ENCODE results near the gene CAMK4.

The CAMK4 gene

GRCh38 chr5:111383288-111383970, 159.2 kb downstream of the CAMK4 start:
- H3K4me1 ChIP-seq (ENCODE audit: control insufficient read depth, insufficient read depth, low read length) = no peaks in the 10 kb centered on the region
- no peaks in the 10 kb centered on the region for H3K36me3 ChIP-seq (ENCODE audit: control insufficient read depth, insufficient read depth, low read length)
- no peak overlapping the region for H3K9ac ChIP-seq (ENCODE audit: low read length)
- no peak overlapping the region for H3K27ac ChIP-seq (ENCODE audit: low read depth, low read length)
- no peaks in the 10 kb centered on the region for H3K27me3 ChIP-seq (ENCODE audit: control insufficient read depth, insufficient read depth, low read length)
- H3K4me3 ChIP-seq (ENCODE audit: low read length) = no peak overlapping the region

GRCh38 chr5:111384220-111384619, 160.0 kb downstream of the CAMK4 start:
- no peaks in the 10 kb centered on the region for H3K27me3 ChIP-seq (ENCODE audit: control insufficient read depth, insufficient read depth, low read length)
- no peaks in the 10 kb centered on the region for H3K36me3 ChIP-seq (ENCODE audit: control insufficient read depth, insufficient read depth, low read length)
- H3K4me1 ChIP-seq (ENCODE audit: control insufficient read depth, insufficient read depth, low read length) = no peaks in the 10 kb centered on the region
- no peak overlapping the region for H3K27ac ChIP-seq (ENCODE audit: low read depth, low read length)
- no peak overlapping the region for H3K4me3 ChIP-seq (ENCODE audit: low read length)
- H3K9ac ChIP-seq (ENCODE audit: low read length) = no peak overlapping the region

- Histone ChIP-seq H3K4me1 (ENCODE audit: control insufficient read depth, insufficient read depth, low read length) (no peaks in the 10 kb centered on the region), H3K27me3 (ENCODE audit: control insufficient read depth, insufficient read depth, low read length) (no peaks in the 10 kb centered on the region), H3K36me3 (ENCODE audit: control insufficient read depth, insufficient read depth, low read length) (no peaks in the 10 kb centered on the region), H3K27ac (ENCODE audit: low read depth, low read length) (no peak overlapping the region), H3K4me3 (ENCODE audit: low read length) (no peak overlapping the region), H3K9ac (ENCODE audit: low read length) (no peak overlapping the region)
Observed at GRCh38 chr5:111385051-111385450, 160.9 kb downstream of the CAMK4 start.

- no peak overlapping the region for H3K9ac ChIP-seq (ENCODE audit: low read length)
- H3K27me3 ChIP-seq (ENCODE audit: control insufficient read depth, insufficient read depth, low read length) = no peaks in the 10 kb centered on the region
- H3K36me3 ChIP-seq (ENCODE audit: control insufficient read depth, insufficient read depth, low read length) = no peaks in the 10 kb centered on the region
- no peak overlapping the region for H3K4me3 ChIP-seq (ENCODE audit: low read length)
- no peak overlapping the region for H3K27ac ChIP-seq (ENCODE audit: low read depth, low read length)
- H3K4me1 ChIP-seq (ENCODE audit: control insufficient read depth, insufficient read depth, low read length) = no peaks in the 10 kb centered on the region
Observed at GRCh38 chr5:111385970-111386831, 162.0 kb downstream of the CAMK4 start.

GRCh38 chr5:111386832-111387162, 162.6 kb downstream of the CAMK4 start:
- no peaks in the 10 kb centered on the region for H3K27me3 ChIP-seq (ENCODE audit: control insufficient read depth, insufficient read depth, low read length)
- no peak overlapping the region for H3K4me3 ChIP-seq (ENCODE audit: low read length)
- no peaks in the 10 kb centered on the region for H3K36me3 ChIP-seq (ENCODE audit: control insufficient read depth, insufficient read depth, low read length)
- H3K9ac ChIP-seq (ENCODE audit: low read length) = no peak overlapping the region
- no peaks in the 10 kb centered on the region for H3K4me1 ChIP-seq (ENCODE audit: control insufficient read depth, insufficient read depth, low read length)
- no peak overlapping the region for H3K27ac ChIP-seq (ENCODE audit: low read depth, low read length)

- no peak overlapping the region for H3K9ac ChIP-seq (ENCODE audit: low read length)
- no peaks in the 10 kb centered on the region for H3K4me1 ChIP-seq (ENCODE audit: control insufficient read depth, insufficient read depth, low read length)
- no peak overlapping the region for H3K4me3 ChIP-seq (ENCODE audit: low read length)
- H3K27me3 ChIP-seq (ENCODE audit: control insufficient read depth, insufficient read depth, low read length) = no peaks in the 10 kb centered on the region
- no peaks in the 10 kb centered on the region for H3K36me3 ChIP-seq (ENCODE audit: control insufficient read depth, insufficient read depth, low read length)
- H3K27ac ChIP-seq (ENCODE audit: low read depth, low read length) = no peak overlapping the region
Observed at GRCh38 chr5:111387361-111387760, 163.2 kb downstream of the CAMK4 start.

GRCh38 chr5:111389390-111390082, 165.4 kb downstream of the CAMK4 start:
- no peaks in the 10 kb centered on the region for H3K4me1 ChIP-seq (ENCODE audit: control insufficient read depth, insufficient read depth, low read length)
- H3K27ac ChIP-seq (ENCODE audit: low read depth, low read length) = no peak overlapping the region
- H3K9ac ChIP-seq (ENCODE audit: low read length) = no peak overlapping the region
- no peaks in the 10 kb centered on the region for H3K36me3 ChIP-seq (ENCODE audit: control insufficient read depth, insufficient read depth, low read length)
- H3K4me3 ChIP-seq (ENCODE audit: low read length) = no peak overlapping the region
- no peaks in the 10 kb centered on the region for H3K27me3 ChIP-seq (ENCODE audit: control insufficient read depth, insufficient read depth, low read length)

GRCh38 chr5:111392181-111392580, 168.0 kb downstream of the CAMK4 start:
- no peaks in the 10 kb centered on the region for H3K4me1 ChIP-seq (ENCODE audit: control insufficient read depth, insufficient read depth, low read length)
- no peaks in the 10 kb centered on the region for H3K27me3 ChIP-seq (ENCODE audit: control insufficient read depth, insufficient read depth, low read length)
- no peak overlapping the region for H3K9ac ChIP-seq (ENCODE audit: low read length)
- H3K27ac ChIP-seq (ENCODE audit: low read depth, low read length) = no peak overlapping the region
- no peak overlapping the region for H3K4me3 ChIP-seq (ENCODE audit: low read length)
- no peaks in the 10 kb centered on the region for H3K36me3 ChIP-seq (ENCODE audit: control insufficient read depth, insufficient read depth, low read length)

- no peak overlapping the region for H3K4me3 ChIP-seq (ENCODE audit: low read length)
- H3K27ac ChIP-seq (ENCODE audit: low read depth, low read length) = no peak overlapping the region
- no peaks in the 10 kb centered on the region for H3K27me3 ChIP-seq (ENCODE audit: control insufficient read depth, insufficient read depth, low read length)
- no peaks in the 10 kb centered on the region for H3K36me3 ChIP-seq (ENCODE audit: control insufficient read depth, insufficient read depth, low read length)
- no peak overlapping the region for H3K9ac ChIP-seq (ENCODE audit: low read length)
- no peaks in the 10 kb centered on the region for H3K4me1 ChIP-seq (ENCODE audit: control insufficient read depth, insufficient read depth, low read length)
Observed at GRCh38 chr5:111394586-111394985, 170.4 kb downstream of the CAMK4 start.

GRCh38 chr5:111398013-111398412, 173.8 kb downstream of the CAMK4 start:
- Histone ChIP-seq H3K36me3 (ENCODE audit: control insufficient read depth, insufficient read depth, low read length) (no peaks in the 10 kb centered on the region), H3K9ac (ENCODE audit: low read length) (no peak overlapping the region), H3K27ac (ENCODE audit: low read depth, low read length) (no peak overlapping the region), H3K27me3 (ENCODE audit: control insufficient read depth, insufficient read depth, low read length) (no peaks in the 10 kb centered on the region), H3K4me1 (ENCODE audit: control insufficient read depth, insufficient read depth, low read length) (no peaks in the 10 kb centered on the region), H3K4me3 (ENCODE audit: low read length) (no peak overlapping the region)

- Histone ChIP-seq H3K27ac (ENCODE audit: low read depth, low read length) (no peak overlapping the region), H3K36me3 (ENCODE audit: control insufficient read depth, insufficient read depth, low read length) (no peaks in the 10 kb centered on the region), H3K27me3 (ENCODE audit: control insufficient read depth, insufficient read depth, low read length) (no peaks in the 10 kb centered on the region), H3K4me1 (ENCODE audit: control insufficient read depth, insufficient read depth, low read length) (no peaks in the 10 kb centered on the region), H3K9ac (ENCODE audit: low read length) (no peak overlapping the region), H3K4me3 (ENCODE audit: low read length) (no peak overlapping the region)
Observed at GRCh38 chr5:111399113-111399512, 174.9 kb downstream of the CAMK4 start.

- Histone ChIP-seq H3K36me3 (ENCODE audit: control insufficient read depth, insufficient read depth, low read length) (no peaks in the 10 kb centered on the region), H3K4me1 (ENCODE audit: control insufficient read depth, insufficient read depth, low read length) (no peaks in the 10 kb centered on the region)
Observed at GRCh38 chr5:111401906-111402305, 177.7 kb downstream of the CAMK4 start.

More at GRCh38 chr5:111401906-111402305, 177.7 kb downstream of the CAMK4 start:
- Histone ChIP-seq H3K9ac (ENCODE audit: low read length) (no peak overlapping the region), H3K27me3 (ENCODE audit: control insufficient read depth, insufficient read depth, low read length) (no peaks in the 10 kb centered on the region), H3K27ac (ENCODE audit: low read depth, low read length) (no peak overlapping the region), H3K4me3 (ENCODE audit: low read length) (no peak overlapping the region)
